NCI-H460 (cell line): ENCODE data around the gene KIF1A. TPM values are rescaled to one million over a fixed set of nuclear protein-coding genes. Genes with fewer than 3 reads are reported as not detected.

Source experiments
- DNase-seq: peaks from one replicate; pipeline ENCODE4 v3.0.0-alpha.2; 2016; ENCODE audit warnings: low read depth; ENCODE audit errors: extremely low read depth
- polyA plus RNA-seq: library from polyadenylated mRNA; depleted of rRNA; stranded (reverse); fragments of >200 nt; gene quantifications from 2 replicates; pipeline ENCODE4 v1.2.3, GENCODE V29; 2014; cell fraction: nucleus; rRNA removed
- total RNA-seq: library from RNA; depleted of rRNA; stranded (reverse); fragments of >200 nt; shearing (Covaris generic); gene quantifications from 2 replicates; pipeline ENCODE4 v1.2.3, GENCODE V29; 2014; rRNA removed

KIF1A gene
- total RNA-seq: 0.37 and 0.63 TPM in 2 replicates
- polyA plus RNA-seq: 0.01 and 0.40 TPM in 2 replicates

DNA sequence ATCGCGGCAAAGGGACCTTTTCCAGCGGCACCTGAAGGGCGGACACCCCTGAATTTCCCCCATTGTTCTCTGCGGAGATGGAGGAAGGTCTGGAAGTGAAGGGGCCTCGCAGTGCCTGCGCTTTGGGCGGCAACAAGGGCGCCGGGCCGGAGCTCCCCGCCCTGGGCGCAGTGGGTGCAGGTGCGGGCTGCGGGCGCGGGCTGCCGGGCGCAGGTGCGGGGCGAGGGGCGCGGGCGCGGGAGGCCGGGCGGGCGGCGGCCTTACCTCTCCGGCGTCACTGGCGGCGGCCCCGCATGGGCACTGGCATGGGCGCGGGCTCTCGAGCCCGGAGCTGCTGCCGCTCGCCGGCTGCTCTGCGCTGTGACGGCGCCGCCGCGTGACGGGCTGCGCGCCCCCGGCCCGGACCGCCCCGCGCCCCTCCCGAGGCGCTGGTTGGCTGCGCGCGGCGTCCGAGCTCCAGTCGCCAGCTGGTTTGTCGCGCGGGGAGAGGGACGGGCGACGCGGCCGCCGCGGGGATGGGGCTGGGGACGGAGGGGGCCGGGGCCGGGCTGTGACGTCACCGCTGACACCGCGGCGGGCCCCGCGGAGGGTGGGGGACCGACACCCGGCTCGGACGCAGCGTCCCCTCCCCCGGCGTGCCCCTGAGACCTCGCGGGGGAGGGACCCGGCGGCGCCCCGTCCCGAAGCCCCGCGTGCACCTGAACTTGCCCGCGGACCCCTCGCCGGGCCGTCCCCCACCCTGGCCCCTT is at the start of gene KIF1A:
TSS of gene KIF1A (minus strand) at position 362 of the 749 bp plus-strand sequence. CDS start 22,467 bp downstream, outside the sequence.
- DNase-seq: no peak

DNA sequence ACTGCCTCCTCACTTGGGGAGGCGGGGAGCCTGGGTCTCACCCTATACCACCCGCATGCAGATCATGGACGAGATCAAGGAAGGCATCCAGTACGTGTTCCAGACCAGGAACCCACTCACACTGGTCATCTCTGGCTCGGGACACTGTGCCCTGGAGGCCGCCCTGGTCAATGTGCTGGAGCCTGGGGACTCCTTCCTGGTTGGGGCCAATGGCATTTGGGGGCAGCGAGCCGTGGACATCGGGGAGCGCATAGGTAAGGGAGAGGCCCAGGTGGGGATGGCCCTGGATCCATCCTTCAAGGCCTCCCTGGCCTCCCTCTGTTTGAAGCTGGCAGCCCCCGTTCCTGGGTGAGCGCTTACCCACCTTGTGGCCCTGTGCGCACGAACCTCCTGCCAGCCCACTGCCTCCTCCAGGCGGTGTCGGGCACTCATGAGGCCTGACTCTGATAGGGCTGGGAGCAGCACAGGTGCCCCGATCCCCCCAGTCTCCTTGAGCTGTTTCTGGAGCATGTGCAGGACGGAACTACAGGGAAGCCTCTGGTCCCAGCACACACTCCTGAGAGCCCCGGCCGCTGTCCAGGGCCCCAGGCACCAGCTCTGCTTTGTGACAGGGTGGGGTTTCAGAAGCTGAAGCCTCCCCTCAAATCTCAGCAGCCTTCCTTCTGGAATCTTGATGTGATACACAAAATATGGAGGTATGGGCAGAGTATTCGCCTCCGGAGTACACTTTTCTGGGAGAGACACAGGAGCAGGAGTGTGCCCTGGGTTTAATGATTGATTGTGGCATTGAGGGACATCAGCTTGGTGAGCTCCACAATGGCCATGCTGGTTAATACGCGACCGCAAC is 49.3 kb upstream of the KIF1A start:
- DNase-seq: no peak

- DNase-seq: no peak
Measured at GRCh38 chr2:240868286-240869108, 48.5 kb upstream of the KIF1A start, which contains the start of gene AGXT. Gene AGXT (plus strand): TSS chr2:240868824. CDS start chr2:240868866, 42 bp downstream.

DNA sequence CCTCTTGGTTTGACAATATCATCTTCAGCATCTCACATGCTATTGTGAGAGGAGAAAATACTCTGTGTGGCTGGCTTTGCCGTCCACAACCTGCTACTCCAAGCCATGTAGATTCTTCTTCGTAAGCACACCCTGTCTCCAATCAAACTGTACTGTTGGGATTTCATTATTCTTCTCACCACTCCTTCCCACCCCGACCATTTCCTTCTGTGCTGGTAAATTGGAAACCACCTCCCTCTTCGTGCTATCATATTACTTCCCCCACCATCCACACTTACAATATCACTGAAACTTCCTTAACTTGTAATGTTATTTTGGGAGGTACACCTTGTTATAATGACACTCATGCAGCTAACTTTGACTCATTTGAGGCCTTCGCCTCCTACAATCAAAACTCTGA is 45.4 kb upstream of the KIF1A start:
- DNase-seq: no peak

- DNase-seq: no peak
Measured at GRCh38 chr2:240864475-240864874, 44.5 kb upstream of the KIF1A start.

- DNase-seq: no peak
Measured at GRCh38 chr2:240861547-240861946, 41.5 kb upstream of the KIF1A start.

DNA sequence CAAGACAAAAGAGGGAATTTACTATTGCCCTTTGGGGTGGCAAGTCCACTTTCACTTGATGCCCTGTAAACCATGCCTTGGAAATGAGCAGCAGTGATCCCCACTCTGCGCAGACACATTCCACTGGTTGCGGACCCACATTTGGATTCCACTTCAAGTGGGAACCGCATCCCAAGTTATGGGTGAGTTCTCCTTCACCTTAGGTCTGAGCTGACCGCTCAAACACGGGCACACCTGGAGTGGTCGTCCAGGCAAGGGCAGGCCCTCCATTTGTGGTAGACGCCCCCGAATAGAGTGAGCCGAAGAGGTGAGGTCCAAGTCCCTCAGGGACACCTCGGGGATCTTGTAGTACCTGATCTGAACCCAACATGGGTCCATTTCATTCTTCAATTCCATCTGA is 38.9 kb upstream of the KIF1A start:
- no peak for DNase-seq

GRCh38 chr2:240858321-240858720 is 38.3 kb upstream of the KIF1A start:
- no peak for DNase-seq

DNA sequence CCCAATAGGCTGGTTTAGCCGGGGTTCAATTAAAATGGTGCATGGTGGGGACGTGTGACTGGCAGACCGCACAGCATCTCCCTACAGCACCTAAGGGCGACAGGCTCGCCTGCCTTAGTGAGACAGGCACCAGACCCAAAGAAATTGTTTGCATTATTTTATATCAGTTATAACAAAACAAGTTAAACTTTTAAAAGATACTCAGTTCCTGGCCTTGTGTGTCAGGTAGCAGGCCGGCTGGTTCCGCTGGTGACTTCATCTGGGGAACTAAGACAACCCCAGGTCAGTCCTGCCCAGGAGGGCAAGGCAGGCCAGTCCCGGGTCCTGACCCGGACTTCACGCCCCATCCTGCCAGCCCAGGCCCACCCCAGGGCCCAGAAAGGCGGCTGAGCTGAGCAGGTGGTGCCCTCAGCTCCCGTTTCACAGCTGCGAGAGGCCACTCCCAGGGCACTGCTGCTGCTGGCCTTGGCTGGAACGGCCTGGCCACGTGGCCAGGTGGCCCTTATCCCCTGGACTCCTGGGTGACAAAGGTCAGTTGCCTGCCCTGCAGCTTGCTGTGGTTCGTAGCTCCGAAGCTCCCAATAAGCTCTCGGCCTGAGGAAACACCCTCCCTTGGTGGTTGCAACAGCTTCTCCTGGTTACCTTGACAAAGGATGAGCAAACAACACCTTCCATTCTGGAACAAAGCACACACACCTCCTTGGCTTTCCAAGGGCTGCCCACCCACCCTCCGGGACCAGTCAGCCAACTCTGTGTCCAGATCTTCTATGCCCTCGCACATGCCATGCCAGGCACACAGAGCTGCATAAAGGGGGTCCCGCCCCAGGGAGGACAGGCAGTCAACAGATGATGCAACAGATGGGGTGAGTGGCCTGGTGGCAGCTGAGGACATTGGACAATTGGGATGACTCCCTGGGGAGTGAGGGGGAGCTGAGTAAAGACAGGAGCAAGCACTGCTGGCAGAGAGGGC is 37.3 kb upstream of the KIF1A start:
- no peak for DNase-seq

DNA sequence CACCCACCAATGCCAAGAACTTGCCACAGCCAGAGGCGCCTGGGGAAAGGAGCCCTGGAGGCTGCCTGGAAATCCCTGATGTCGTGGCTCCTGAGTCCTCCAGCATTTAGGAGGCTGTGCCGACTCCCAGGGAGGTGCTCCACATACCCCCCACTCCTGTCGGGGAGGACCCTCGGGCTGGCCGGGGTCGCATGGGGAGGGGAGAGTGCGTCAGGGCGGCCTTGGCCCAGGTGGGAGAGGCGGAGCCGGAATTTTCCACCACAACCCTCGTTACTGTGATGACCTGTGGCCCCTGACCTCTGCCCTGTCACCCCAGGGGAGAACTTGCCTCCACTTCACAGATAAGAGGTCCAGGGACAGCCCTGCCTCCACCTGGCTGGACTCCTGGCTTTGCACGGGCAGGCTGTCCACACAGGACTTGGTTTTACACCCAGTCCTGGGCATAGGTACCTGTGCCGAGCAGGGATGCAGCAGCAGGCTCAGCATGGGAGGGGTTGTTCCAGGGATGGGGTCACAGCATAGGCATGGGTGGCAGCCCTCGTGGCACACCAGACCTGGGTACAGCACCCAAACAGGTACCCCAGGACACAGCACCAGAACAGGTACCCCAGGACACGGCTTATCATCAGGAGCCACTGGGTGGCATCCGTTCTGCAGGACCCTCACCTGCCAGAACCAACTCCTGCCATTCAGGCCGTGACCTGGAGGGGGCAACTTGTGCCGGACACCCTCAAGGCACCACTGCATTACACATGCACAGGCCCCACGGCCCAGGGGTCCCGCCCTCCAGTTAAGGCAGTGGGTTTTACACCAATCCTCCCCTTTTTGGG is 36.3 kb upstream of the KIF1A start:
- DNase-seq: no peak

GRCh38 chr2:240855670-240856069 is 35.7 kb upstream of the KIF1A start:
- no peak for DNase-seq

DNA sequence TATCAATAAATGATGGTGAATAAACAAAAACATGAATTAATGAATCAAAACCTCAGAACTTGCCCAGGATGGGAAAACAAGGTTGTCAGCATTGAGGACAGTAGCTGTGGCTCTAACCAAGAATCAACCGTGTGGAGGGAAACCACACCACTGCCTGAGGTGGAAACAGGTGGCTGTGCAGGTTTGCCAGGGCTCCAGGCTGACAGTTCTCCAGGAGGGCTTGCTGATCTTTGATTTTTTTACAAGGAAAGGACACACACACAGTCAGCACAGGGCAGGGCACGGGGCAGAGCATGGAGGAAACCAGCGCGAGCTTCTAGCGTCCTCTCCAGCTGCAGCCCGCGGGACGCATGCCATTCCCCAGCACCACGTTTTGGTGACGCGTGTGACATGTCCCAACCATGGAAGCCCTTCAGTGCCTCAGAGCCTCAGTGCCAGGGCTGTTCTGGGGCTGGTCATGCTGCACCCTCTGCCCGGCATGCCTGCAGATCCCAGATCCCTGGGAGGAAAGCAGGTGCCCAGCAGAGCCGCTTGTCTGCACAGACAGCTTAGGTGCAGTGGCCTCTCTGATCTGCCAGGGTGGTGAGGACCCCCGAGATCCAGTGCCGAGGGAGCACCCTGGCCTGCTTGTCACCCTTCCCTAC is 32.8 kb upstream of the KIF1A start:
- DNase-seq: no peak

DNA sequence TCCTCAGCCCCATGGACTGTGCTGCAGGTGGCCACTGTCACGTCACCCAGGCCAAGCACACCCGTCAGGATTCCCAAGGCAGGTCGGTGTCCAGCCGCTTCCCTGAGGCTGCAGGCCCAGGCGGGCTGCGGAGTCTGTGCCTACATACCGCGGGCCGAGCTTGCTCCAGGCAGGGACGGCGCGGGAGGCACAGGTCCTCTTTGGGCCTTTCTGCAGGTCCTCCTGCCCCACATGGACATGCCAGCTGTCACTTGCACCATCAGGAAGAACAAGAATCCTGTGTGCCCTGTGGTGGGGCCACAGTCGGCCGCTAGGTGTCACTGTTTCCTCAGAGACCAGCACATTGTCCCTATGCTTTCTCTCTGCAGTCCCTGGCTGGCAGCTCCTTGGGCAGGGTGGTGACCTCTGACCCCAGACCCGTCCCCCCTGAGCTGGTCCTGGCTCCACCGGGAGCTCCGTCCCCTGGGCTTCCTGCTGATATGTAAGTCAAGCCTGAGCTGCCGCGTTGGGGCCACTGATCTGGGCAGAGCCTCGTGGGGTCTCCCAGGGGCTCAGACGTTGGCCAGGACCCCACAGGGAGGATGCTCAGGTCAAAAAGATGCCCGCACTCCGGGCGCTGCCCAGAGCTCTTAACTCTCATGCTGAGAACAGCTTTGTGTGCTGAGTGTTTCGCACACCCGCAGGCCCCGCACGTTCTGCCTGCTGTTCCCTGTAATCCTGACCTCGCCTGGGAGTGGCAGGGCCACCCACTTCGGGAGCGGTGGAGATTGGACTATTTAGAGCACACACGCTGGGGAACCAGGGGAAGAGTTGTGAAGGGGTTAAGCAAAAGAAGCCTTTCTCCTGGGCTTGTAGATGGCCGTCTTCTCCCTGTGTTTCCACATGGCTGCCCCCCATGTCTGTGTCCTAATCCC is 31.3 kb upstream of the KIF1A start:
- peak; percentile 70 for DNase-seq

GRCh38 chr2:240850756-240851077 is 30.7 kb upstream of the KIF1A start:
- DNase-seq: no peak

GRCh38 chr2:240850026-240850425 is 30.0 kb upstream of the KIF1A start:
- no peak for DNase-seq

- no peak for DNase-seq
Measured at GRCh38 chr2:240848900-240849680, 29.1 kb upstream of the KIF1A start.

DNA sequence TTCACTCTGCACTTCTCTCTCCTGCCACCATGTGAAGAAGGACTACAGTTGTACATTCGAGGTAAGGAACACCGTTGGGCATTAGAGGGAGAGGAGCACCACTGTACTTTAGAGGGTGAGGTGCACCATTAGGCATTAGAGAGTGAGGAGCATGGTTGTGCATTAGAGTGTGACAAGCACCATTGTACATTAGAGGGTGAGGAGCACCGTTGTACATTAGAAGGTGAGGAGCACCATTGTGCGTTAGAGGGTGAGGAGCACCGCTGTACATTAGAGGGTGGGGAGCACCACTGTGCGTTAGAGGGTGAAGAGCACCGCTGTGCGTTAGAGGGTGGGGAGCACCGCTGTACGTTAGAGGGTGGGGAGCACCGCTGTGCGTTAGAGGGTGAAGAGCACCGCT is 27.8 kb upstream of the KIF1A start:
- DNase-seq: no peak
